Pancreas (tissue), 10 donors: ENCODE measurements around the gene LAMP5. TPM values are rescaled to one million over a fixed set of nuclear protein-coding genes. Genes with fewer than 3 reads are reported as not detected.

Experiments
- ATAC-seq, 4 donors: fragments of 200-7000 bp; cut with Tn5 transposase; one replicate each; pipeline versions ENCODE4 v1.8.0 to v1.9.1; 2020; ENCODE audit warnings: mild to moderate bottlenecking in 4 of 4, moderate library complexity in 4 of 4
- DNase-seq, 6 donors: peaks; one replicate each; pipeline ENCODE4 v3.0.0-alpha.2; 2020
- FAIRE-seq: peaks from 2 replicates; lab custom pipeline; 2012; peaks lifted over from hg19 to GRCh38; lab: Jason Lieb, UNC
- H3K27ac ChIP-seq, 4 donors: fragments of 200-600 bp; sonication (generic); 1 replicate in 3 of 4; 2 replicates in 1 of 4; pipeline versions ENCODE4 v1.5.0 to v1.8.0; 2020
- H3K27me3 ChIP-seq, 4 donors: fragments of 200-600 bp; one replicate each; pipeline ENCODE4 v1.8.0; 2021
- H3K36me3 ChIP-seq, 3 donors: fragments of 200-600 bp; sonication (generic) in 1 of 3; one replicate each; pipeline versions ENCODE4 v1.5.0 to v1.8.0; 2020 to 2021
- H3K4me1 ChIP-seq, 3 donors: fragments of 200-600 bp; one replicate each; pipeline ENCODE4 v1.8.0; 2021
- H3K4me3 ChIP-seq, 4 donors: fragments of 200-600 bp; sonication (generic) in 2 of 4; one replicate each; pipeline versions ENCODE4 v1.5.0 to v1.8.0; 2020 to 2021
- H3K9me3 ChIP-seq, 4 donors: fragments of 200-600 bp; one replicate each; pipeline ENCODE4 v1.8.0; 2021
- WGBS, 2 donors: extraction: QIAGEN DNeasy Blood & Tissue Kit; methylation state at CpG; one replicate each; pipeline ENCODE4 v1.1.7; 2013; 5-methylcytosine and 5-hydroxymethylcytosine counted together
- intact Hi-C, 3 donors: fragments of 100-400 bp; cut with DNase I; formaldehyde crosslinking; loops; one replicate each; pipeline versions ENCODE4 v1.11.1 to v1.14.2; 2022
- polyA plus RNA-seq, 2 donors: library from polyadenylated mRNA; stranded (reverse); fragments of 200-250 nt; gene quantifications; one replicate each; pipeline ENCODE4 v1.2.3, GENCODE V29; 2013
- total RNA-seq, 6 donors: library from RNA; stranded (reverse); fragmentation: NEBNext Ultra II Directional in 4 of 6; extraction: Animal tissue kit (Norgen Biotek cat#: 25700) in 4 of 6; gene quantifications; one replicate each; pipeline versions ENCODE4 v1.2.1 to v1.2.4, GENCODE V29; 2021 to 2023
- TF ChIP-seq, protein P1 (sequence below), 4 donors: fragments of 200-600 bp; sonication (generic) in 3 of 4; IDR thresholded peaks; one replicate each; pipeline versions ENCODE4 v1.5.0 to v1.8.0; 2021; ENCODE audit warnings: antibody characterized with exemption in 4 of 4
- donor health status: healthy with polysubstance abuse.
- donor health status: DM: no; HTN: no; CAD: no; lungs with moderate emphysema.
- donor health status: DM: no; HTN: no; CAD: no.
- donor health status: control.
- donor health status: control.
- donor health status: Bipolar disorder and iron deficiency.
- donor health status: DM: yes; HTN: yes; CAD: no.
- donor health status: DM: no; HTN: no; CAD: no.
- donor health status: DM: no; HTN: no; CAD: no.
- donor health status: DM: yes; HTN: yes; CAD: no.

LAMP5 gene
- total and polyA plus RNA-seq, 8 donors = 0.09 to 3.9 (median 0.35) TPM; not detected in 3

DNA sequence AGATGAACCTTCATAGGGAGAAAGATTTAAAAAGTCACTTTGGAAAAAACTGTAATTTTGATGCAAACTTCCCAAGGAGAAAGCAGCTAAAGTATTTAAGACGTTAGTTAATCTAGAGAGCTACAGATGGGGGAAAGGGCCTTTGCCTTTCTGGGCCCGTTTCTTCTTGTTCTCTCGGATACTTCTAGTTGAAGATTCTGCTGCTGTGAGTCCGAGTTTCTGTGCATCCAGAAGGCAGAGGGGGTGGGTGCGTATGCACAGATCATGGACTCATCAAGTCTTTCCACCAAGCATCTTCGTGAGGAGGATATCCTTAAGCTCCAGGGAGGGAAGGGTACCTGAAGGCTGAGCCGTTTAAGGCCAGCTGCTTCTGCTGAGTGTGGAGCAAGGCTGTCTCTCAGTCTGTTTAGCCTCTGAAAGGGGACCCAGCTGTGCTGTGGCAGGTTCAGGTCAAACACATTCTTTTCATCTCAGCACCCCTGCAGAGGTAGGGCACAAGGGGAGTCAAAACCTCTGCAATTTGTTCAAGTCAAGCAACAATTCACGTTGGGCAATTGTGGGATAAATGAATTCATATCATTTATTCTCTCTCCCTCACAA, 4.3 kb downstream of the LAMP5 start:
- H3K36me3 ChIP-seq = no peaks in the 10 kb centered on the region
- DNase-seq = no peak
- no peak for FAIRE-seq
- H3K27ac ChIP-seq = no peak overlapping the region
- no peaks in the 10 kb centered on the region for H3K4me1 ChIP-seq
- no peak overlapping the region for H3K4me3 ChIP-seq
- no peak for ATAC-seq
- intact Hi-C loops = no loop called here
- H3K9me3 ChIP-seq = no peaks in the 10 kb centered on the region
- H3K27me3 ChIP-seq = peaks cover 0 to 11% (median 2%) of the 10 kb centered on the region in 4 donors
- 34 to 41% methylated on average over 8 of the region's 8 CpGs for WGBS, 2 donors
- TF ChIP-seq, protein P1, sequence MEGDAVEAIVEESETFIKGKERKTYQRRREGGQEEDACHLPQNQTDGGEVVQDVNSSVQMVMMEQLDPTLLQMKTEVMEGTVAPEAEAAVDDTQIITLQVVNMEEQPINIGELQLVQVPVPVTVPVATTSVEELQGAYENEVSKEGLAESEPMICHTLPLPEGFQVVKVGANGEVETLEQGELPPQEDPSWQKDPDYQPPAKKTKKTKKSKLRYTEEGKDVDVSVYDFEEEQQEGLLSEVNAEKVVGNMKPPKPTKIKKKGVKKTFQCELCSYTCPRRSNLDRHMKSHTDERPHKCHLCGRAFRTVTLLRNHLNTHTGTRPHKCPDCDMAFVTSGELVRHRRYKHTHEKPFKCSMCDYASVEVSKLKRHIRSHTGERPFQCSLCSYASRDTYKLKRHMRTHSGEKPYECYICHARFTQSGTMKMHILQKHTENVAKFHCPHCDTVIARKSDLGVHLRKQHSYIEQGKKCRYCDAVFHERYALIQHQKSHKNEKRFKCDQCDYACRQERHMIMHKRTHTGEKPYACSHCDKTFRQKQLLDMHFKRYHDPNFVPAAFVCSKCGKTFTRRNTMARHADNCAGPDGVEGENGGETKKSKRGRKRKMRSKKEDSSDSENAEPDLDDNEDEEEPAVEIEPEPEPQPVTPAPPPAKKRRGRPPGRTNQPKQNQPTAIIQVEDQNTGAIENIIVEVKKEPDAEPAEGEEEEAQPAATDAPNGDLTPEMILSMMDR (IDR thresholded peaks at IDR 0.05) = no peak

DNA sequence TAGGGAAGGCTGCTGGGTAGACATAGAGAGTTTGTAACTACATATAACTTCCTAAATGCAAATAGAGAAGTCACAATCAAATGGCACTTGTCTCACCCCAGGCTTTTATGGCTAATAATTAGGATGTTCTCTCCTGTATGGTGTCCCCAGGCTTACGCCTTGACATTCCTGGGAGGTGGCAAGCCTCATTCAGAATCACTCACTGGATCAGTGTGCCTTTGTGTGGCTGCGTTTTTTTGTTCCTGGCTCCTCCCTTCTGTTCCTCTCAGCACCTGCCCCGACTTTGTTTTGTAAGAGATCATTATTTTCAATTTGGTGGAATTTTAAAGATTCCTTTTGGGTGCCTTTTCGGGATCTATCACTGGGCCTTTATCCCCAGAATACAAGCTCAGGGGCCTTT, 5.7 kb downstream of the LAMP5 start:
- Histone ChIP-seq H3K4me3 (no peak overlapping the region), H3K27ac (no peak overlapping the region), H3K4me1 (no peaks in the 10 kb centered on the region), H3K9me3 (no peaks in the 10 kb centered on the region), H3K36me3 (no peaks in the 10 kb centered on the region), H3K27me3 (peaks cover 0 to 8% (median under 1%) of the 10 kb centered on the region in 4 donors)
- TF ChIP-seq, protein P1 (IDR thresholded peaks at IDR 0.05) = no peak
- intact Hi-C loops = no loop called here
- ATAC-seq (no peak), FAIRE-seq (no peak), DNase-seq (no peak)
- 75 to 79% methylated on average over 4 of the region's 4 CpGs for WGBS, 2 donors

DNA sequence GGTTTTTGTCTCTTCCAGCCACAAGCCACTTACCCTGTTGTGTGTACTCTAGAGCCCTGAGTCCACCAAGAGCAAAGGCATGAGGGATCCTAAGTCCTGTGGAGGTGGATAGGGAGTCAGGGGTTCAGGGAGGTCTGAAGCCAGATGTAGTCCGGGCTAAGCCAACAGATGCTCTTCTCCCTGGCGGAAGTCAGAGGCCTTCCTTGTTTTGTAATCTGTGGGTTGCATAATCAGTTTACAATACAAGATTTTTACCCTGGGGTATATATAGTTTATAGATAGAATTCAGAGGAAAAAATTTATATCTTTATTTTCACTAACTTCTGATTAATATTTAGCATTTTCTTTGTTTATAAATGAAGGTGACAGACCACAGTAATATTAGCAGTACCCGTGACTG, 9.2 kb downstream of the LAMP5 start:
- intact Hi-C loops = no loop called here
- ATAC-seq (no peak), DNase-seq (no peak), FAIRE-seq (no peak)
- 67 to 84% methylated on average over 3 of the region's 3 CpGs for WGBS, 2 donors
- H3K36me3 ChIP-seq = no peaks in the 10 kb centered on the region
- no peaks in the 10 kb centered on the region for H3K9me3 ChIP-seq
- H3K4me1 ChIP-seq = no peaks in the 10 kb centered on the region
- H3K27me3 ChIP-seq = no peaks in the 10 kb centered on the region
- TF ChIP-seq, protein P1 (IDR thresholded peaks at IDR 0.05) = no peak
- H3K27ac ChIP-seq = no peak overlapping the region
- no peak overlapping the region for H3K4me3 ChIP-seq

DNA sequence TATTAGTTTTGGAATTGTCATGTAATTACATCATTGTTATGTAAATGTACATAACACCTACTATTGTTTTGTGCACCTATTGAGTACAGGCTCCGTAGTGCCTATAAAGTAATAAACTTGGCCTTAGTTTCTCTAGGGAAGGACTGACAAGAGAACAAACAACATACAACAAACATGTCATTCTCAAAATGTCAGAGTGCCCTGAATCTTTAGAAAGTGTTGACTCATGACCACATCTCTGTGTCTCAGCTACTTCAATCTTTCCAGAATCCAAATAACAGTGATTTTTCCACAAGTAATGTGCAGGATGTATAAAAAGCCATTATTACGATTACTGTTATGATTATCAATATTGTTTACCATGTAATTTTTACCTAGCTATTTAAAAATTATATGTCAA, 17.2 kb downstream of the LAMP5 start:
- FAIRE-seq (no peak), DNase-seq (no peak), ATAC-seq (no peak)
- WGBS, 2 donors = 64 to 68% methylated on average over 2 of the region's 2 CpGs
- intact Hi-C loops = loop anchor here in 1 of 3 donors (10.0 kb wide), 1 partner anchor 57 kb away; no protein-coding TSS in a partner anchor
- no peaks in the 10 kb centered on the region for H3K9me3 ChIP-seq
- no peak overlapping the region for H3K27ac ChIP-seq
- H3K36me3 ChIP-seq = no peaks in the 10 kb centered on the region
- H3K4me3 ChIP-seq = no peak overlapping the region
- no peaks in the 10 kb centered on the region for H3K4me1 ChIP-seq
- TF ChIP-seq, protein P1 (IDR thresholded peaks at IDR 0.05) = no peak
- H3K27me3 ChIP-seq = no peaks in the 10 kb centered on the region

DNA sequence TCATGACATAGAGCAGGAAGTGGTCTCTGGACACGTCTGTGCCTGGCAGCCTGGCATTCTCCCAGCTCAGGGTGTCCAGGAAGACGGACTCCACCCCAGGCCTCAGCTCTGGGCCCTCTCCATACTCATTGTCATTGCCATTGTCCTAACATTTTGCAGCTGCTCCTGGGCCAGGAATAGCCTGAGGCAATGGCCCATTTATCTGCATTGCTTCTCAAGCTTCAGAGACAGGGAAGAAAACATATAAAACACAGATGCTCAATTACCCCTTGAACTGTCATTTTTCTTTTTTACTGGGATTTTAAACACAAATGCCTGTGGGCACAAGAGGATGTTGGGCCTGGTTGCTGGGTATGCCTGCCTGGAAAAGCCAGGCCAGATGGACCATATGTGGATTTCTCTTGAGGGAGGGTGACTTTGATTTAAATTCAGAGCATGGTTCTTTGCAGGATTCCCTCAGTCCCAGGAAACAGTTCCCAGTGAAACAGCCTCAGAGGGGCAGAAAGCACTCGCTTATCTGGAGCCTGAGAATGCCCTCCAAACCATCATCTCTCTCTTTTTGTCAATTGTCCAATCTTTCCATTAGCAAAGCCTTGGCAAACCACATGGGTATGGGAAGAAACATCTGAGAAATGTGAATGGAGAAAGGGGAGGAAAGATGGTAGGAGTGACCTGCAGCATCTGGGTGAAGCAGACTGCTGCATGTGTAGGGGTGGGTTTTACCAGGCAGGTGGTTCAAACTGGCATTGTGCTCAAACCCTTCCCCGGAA, 17.9 kb downstream of the LAMP5 start:
- no peaks in the 10 kb centered on the region for H3K4me1 ChIP-seq
- no peak overlapping the region for H3K27ac ChIP-seq
- ATAC-seq = no peak
- no peak overlapping the region for H3K4me3 ChIP-seq
- 67 to 71% methylated on average over 4 of the region's 4 CpGs for WGBS, 2 donors
- no peaks in the 10 kb centered on the region for H3K27me3 ChIP-seq
- no peak for DNase-seq
- TF ChIP-seq, protein P1 (IDR thresholded peaks at IDR 0.05) = no peak
- intact Hi-C loops = loop anchor here in 1 of 3 donors (10.0 kb wide), 1 partner anchor 57 kb away; no protein-coding TSS in a partner anchor
- no peaks in the 10 kb centered on the region for H3K9me3 ChIP-seq
- no peaks in the 10 kb centered on the region for H3K36me3 ChIP-seq
- FAIRE-seq = no peak
